GM12878 (cell line): ENCODE measurements around the gene RALGAPB. TPM values are rescaled to one million over a fixed set of nuclear protein-coding genes. Genes with fewer than 3 reads are reported as not detected.

Experiments
- ATAC-seq: fragments of 200-7000 bp; cut with Tn5 transposase; 3 replicates; pipeline ENCODE4 v1.9.1; 2020; ENCODE audit warnings: mild to moderate bottlenecking, moderate library complexity
- BruUV-seq: library from RNA; stranded (reverse); fragments of 400-500 nt; replicated peaks from 2 replicates; lab custom pipeline; 2021; lab: Mats Ljungman, UMichigan
- CTCF ChIA-PET: fragments of 300-600 bp; sonication (Branson Sonifier 250); formaldehyde crosslinking; extraction: SDS; loops from one replicate; lab custom pipeline; 2021; ENCODE audit warnings: inconsistent platforms; lab: Yijun Ruan, JAX
- POLR2A ChIA-PET: fragments of 350-600 bp; formaldehyde crosslinking; extraction: SDS; loops from one replicate; lab custom pipeline; 2021; ENCODE audit warnings: inconsistent platforms; lab: Charles Lee
- RAD21 ChIA-PET: fragments of 300-600 bp; sonication (Branson Sonifier 250); formaldehyde crosslinking; loops from one replicate; lab custom pipeline; 2023; ENCODE audit warnings: antibody characterized with exemption; ENCODE audit not compliant: unreplicated experiment; lab: Charles Lee
- SMC1A ChIA-PET: fragments of 300-600 bp; sonication (Branson Sonifier 250); formaldehyde crosslinking; loops from one replicate; lab custom pipeline; 2023; ENCODE audit not compliant: unreplicated experiment, uncharacterized antibody; lab: Charles Lee
- DNase-seq: peaks from one replicate; pipeline ENCODE4 v3.0.0-alpha.2; 2011; ENCODE audit warnings: low read depth, low spot score
- FAIRE-seq: peaks from 3 replicates; lab custom pipeline; 2011; peaks lifted over from hg19 to GRCh38; lab: Jason Lieb, UNC
- H2AFZ ChIP-seq: 2 replicates; pipeline ENCODE4 v1.6.0; 2011; ENCODE audit warnings: low read depth, low read length, control low read depth; ENCODE audit not compliant: control insufficient read depth
- H3K27ac ChIP-seq: 2 replicates; pipeline ENCODE4 v1.5.1; 2011; ENCODE audit warnings: control low read depth; ENCODE audit not compliant: control insufficient read depth, insufficient read depth
- H3K27me3 ChIP-seq, 2 experiments: replicated peaks in 1 of 2; 2 replicates each; pipeline versions ENCODE4 v1.6.0 to v1.6.1; 2011; ENCODE audit warnings: low read length in 1 of 2; ENCODE audit not compliant: control insufficient read depth in 2 of 2, insufficient read depth in 2 of 2
- H3K36me3 ChIP-seq, 2 experiments: 2 replicates each; pipeline ENCODE4 v1.5.1; 2011; ENCODE audit warnings: low read length in 1 of 2; ENCODE audit not compliant: control insufficient read depth in 2 of 2, insufficient read depth in 2 of 2
- H3K4me1 ChIP-seq: 2 replicates; pipeline ENCODE4 v1.6.1; 2011; ENCODE audit warnings: mild to moderate bottlenecking, low read length, moderate library complexity, mixed read lengths; ENCODE audit not compliant: control insufficient read depth, insufficient read depth
- H3K4me2 ChIP-seq: 2 replicates; pipeline ENCODE4 v1.6.0; 2011; ENCODE audit warnings: control low read depth; ENCODE audit not compliant: control insufficient read depth, insufficient read depth
- H3K4me3 ChIP-seq: fragments of 200-600 bp; sonication (generic); 2 replicates; pipeline ENCODE4 v1.5.1; 2016
- H3K79me2 ChIP-seq: 2 replicates; pipeline ENCODE4 v1.6.0; 2011; ENCODE audit warnings: low read length; ENCODE audit not compliant: control insufficient read depth, insufficient read depth
- H3K9ac ChIP-seq: 2 replicates; pipeline ENCODE4 v1.8.0; 2011; ENCODE audit warnings: low read length, control low read depth, mixed read lengths; ENCODE audit not compliant: control insufficient read depth, insufficient read depth
- H3K9me3 ChIP-seq: replicated peaks from 3 replicates; pipeline ENCODE4 v1.5.1; 2011; ENCODE audit warnings: mild to moderate bottlenecking, low read length; ENCODE audit not compliant: control insufficient read depth, insufficient read depth
- H4K20me1 ChIP-seq: 2 replicates; pipeline ENCODE4 v1.6.0; 2011; ENCODE audit not compliant: control insufficient read depth, insufficient read depth
- BCL11A ChIP-seq: IDR thresholded peaks from 2 replicates; pipeline ENCODE4 v1.6.1; 2011; ENCODE audit warnings: low read depth, low read length
- RB1 ChIP-seq: fragments of 450-650 bp; formaldehyde crosslinking; IDR thresholded peaks from 2 replicates; pipeline ENCODE4 v1.6.1; 2017; ENCODE audit warnings: mild to moderate bottlenecking, borderline replicate concordance
- RBBP5 ChIP-seq: fragments of 200-600 bp; sonication (generic); conservative IDR thresholded peaks from 2 replicates; pipeline ENCODE4 v1.6.1; 2016
- SKIL ChIP-seq: fragments of 450-650 bp; IDR thresholded peaks from 2 replicates; pipeline ENCODE4 v1.6.1; 2017; ENCODE audit warnings: mild to moderate bottlenecking, low read depth, inconsistent platforms; ENCODE audit not compliant: poor library complexity, severe bottlenecking
- WGBS: methylation state at CpG from one replicate; pipeline ENCODE4 v1.1.6; 2016; ENCODE audit warnings: low lambda C conversion rate; ENCODE audit not compliant: insufficient replicate concordance, insufficient coverage; ENCODE audit errors: missing lambda C conversion rate; 5-methylcytosine and 5-hydroxymethylcytosine counted together
- in situ Hi-C: fragments of 300-500 bp; cut with MboI; formaldehyde crosslinking; loops from 9 replicates; pipeline ENCODE4 v1.14.3; 2018; ENCODE audit warnings: mixed read lengths
- intact Hi-C: fragments of 100-400 bp; cut with micrococcal nuclease; formaldehyde crosslinking; loops from one replicate; pipeline ENCODE4 v1.14.2; 2022; ENCODE audit not compliant: unreplicated experiment
- polyA plus RNA-seq, 11 experiments: library from polyadenylated mRNA; depleted of rRNA in 4 of 11; unstranded in 6 of 11; stranded (reverse) in 5 of 11; fragments of >200 nt; fragmentation: Nextera tagmentation in 4 of 11; fragmentation: Illumina TruSeq in 1 of 11; extraction: Ambion mirVana in 4 of 11; extraction: Trizol in 1 of 11; gene quantifications; 1 replicate in 1 of 11; 2 replicates in 10 of 11; pipeline versions ENCODE4 v1.2.1 to v1.2.3, GENCODE V29; 2011 to 2016; ENCODE audit warnings: inconsistent platforms in 2 of 11, missing spikeins in 2 of 11, low read depth in 1 of 11
- total RNA-seq, 4 experiments: library from RNA; depleted of rRNA in 3 of 4; stranded (reverse); fragments of >200 nt in 3 of 4; fragmentation: Illumina TruSeq in 1 of 4; extraction: Trizol in 1 of 4; gene quantifications; 2 replicates each; pipeline versions ENCODE4 v1.2.1 to v1.2.3, GENCODE V29; 2013 to 2021

The RALGAPB gene
- total and polyA plus RNA-seq, 10 of the 15 experiments (the other 5 are each of a cell fraction or from before 2014, with no cell fraction given): 3.7 to 23.2 (median 15.5) TPM

- no peak overlapping the region for H3K9ac ChIP-seq
- intact Hi-C loops (no loop called here), in situ Hi-C loops (no loop called here)
- no peaks in the 10 kb centered on the region for H3K9me3 ChIP-seq
- H3K36me3 ChIP-seq: peaks cover 1 to 8% of the 10 kb centered on the region in 2 experiments; a peak in 2 of 4 replicates
- no peaks in the 10 kb centered on the region for H3K79me2 ChIP-seq
- no peaks in the 10 kb centered on the region for H4K20me1 ChIP-seq
- H3K4me2 ChIP-seq: no peak overlapping the region
- ChIA-PET CTCF (no interaction called here), SMC1A (no interaction called here), RAD21 (no interaction called here), POLR2A (no interaction called here)
- no peak for TF ChIP-seq BCL11A
- TF ChIP-seq RB1: no peak
- no peak for DNase-seq
- H3K27me3 ChIP-seq: no peaks in the 10 kb centered on the region
- ATAC-seq: no peak
- no peaks in the 10 kb centered on the region for H3K4me1 ChIP-seq
- H3K27ac ChIP-seq: no peak overlapping the region
- no peak overlapping the region for H3K4me3 ChIP-seq
- FAIRE-seq: no peak
- WGBS: 97% methylated on average over 7 of the region's 7 CpGs
- H2AFZ ChIP-seq: no peak overlapping the region
- BruUV-seq: no TSS peak
Measured at GRCh38 chr20:38573413-38573812, 100.8 kb downstream of the RALGAPB start.

GRCh38 chr20:38579219-38579910 lies 106.7 kb downstream of the RALGAPB start:
- in situ Hi-C loops: no loop called here
- POLR2A ChIA-PET: no interaction called here
- peaks cover 1 to 5% of the 10 kb centered on the region in 2 experiments; a peak in 2 of 4 replicates for H3K36me3 ChIP-seq
- 50% methylated on average over 7 of the region's 7 CpGs for WGBS
- no peak for TF ChIP-seq RBBP5
- no peak for TF ChIP-seq SKIL
- H3K79me2 ChIP-seq: no peaks in the 10 kb centered on the region
- no peak overlapping the region for H3K27ac ChIP-seq
- intact Hi-C loops: no loop called here
- FAIRE-seq (no peak), DNase-seq (no peak), ATAC-seq (no peak)
- SMC1A ChIA-PET: no interaction called here
- H3K4me1 ChIP-seq: no peaks in the 10 kb centered on the region
- no peak overlapping the region for H2AFZ ChIP-seq
- H3K4me2 ChIP-seq: no peak overlapping the region
- no peak overlapping the region for H3K9ac ChIP-seq
- RAD21 ChIA-PET: no interaction called here
- H3K27me3 ChIP-seq: peaks cover 0 to 2% of the 10 kb centered on the region in 2 experiments; a peak in 2 of 4 replicates
- CTCF ChIA-PET: no interaction called here
- no TSS peak for BruUV-seq
- H3K9me3 ChIP-seq: no peaks in the 10 kb centered on the region
- H4K20me1 ChIP-seq: no peaks in the 10 kb centered on the region
- H3K4me3 ChIP-seq: no peak overlapping the region
